ENCODE data around the gene TEAD4. TPM values are rescaled to one million over a fixed set of nuclear protein-coding genes. Genes with fewer than 3 reads are reported as not detected.

TEAD4 gene
- total RNA-seq, 4 donors from 2014 or later, result 28.5 to 50.9 (median 37.0) TPM

GRCh38 chr12:3030821-3031429 lies 71.7 kb downstream of the TEAD4 start:
- peaks cover 14 to 30% of the 10 kb centered on the region in 2 donors for H3K4me1 ChIP-seq
- H3K4me3 ChIP-seq (replicated peaks in 1 of 3), result no peak overlapping the region
- TF ChIP-seq POLR2A (IDR thresholded peaks at IDR 0.05), result no peak
- no peaks in the 10 kb centered on the region for H3K9me3 ChIP-seq
- no peaks in the 10 kb centered on the region for H3K27me3 ChIP-seq
- intact Hi-C loops (cut with DNase I), result loop anchor here (5.0 kb wide), 1 partner anchor 74 kb away; the partner anchor contains the start of gene TEAD4
- no peaks in the 10 kb centered on the region for H3K36me3 ChIP-seq
- DNase-seq, result no peak
- WGBS, 2 donors, result 88 to 89% methylated on average over 12 to 21 of the region's 21 CpGs
- H3K27ac ChIP-seq, result no peak overlapping the region

DNA sequence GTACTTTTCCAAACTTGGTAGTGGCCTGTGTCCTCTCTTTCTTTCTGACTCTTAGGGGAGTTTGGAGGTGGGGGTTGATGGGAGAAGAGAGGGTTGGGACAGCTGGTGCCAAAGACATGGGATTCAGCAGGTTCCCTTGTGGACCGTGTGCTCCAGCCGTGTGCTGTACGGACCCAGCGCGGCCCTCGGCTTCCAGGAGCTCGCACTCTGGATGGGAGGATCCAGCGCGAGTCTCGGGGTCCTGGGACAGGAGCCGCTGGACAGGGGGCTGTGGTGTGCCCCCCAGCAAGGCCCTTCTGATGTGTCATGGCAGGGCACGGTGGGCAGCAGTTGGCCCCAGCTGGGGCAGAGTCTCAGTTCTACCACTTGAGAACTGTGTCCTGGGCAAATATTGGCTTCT lies 73.0 kb downstream of the TEAD4 start:
- intact Hi-C loops (cut with DNase I), result loop anchor here (5.0 kb wide), 1 partner anchor 75 kb away; the partner anchor contains the start of gene TEAD4

DNA sequence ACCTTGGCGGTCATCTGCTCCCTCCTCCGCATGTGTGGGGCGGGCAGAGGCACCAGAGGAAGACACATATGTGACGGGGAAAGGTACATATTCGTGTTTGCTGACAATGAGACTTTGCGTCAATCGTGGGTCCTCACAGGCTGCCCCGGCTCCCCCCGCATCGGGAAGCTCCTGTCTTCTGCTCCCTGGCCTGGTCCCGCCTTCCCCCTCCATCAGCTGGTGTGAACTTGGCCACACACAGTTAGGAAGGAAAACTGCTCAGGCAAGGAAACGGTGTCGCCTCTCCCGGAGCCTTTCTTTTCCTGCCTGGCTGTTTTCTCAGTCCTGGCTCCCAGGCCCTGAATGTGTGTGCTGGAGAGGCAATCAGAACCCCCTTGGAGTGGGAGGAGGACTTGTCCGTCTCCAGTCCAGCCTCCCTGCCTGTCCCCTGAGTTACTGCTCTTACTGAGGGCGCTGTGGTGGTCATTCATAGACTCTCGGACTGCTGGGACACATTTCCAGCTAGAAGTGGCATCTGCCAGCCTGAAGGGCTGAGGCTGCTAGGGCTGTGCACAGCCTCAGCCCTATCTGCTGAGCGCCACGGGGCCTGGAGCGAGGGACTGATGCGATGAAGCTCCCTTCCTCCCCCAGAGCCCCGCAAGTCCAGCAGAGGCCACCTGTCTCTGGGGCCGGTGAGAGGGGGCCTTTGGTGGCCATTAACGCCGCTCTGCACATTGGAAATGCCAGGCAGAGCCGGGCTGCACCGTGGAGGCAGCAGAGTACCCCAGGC lies 73.8 kb downstream of the TEAD4 start:
- H3K27ac ChIP-seq, result peak overlapping the region; percentile 39 to 77 (median 51)
- peak; percentile 75 to 79 for DNase-seq
- intact Hi-C loops (cut with DNase I), result loop anchor here (5.0 kb wide), 1 partner anchor 76 kb away; the partner anchor contains the start of gene TEAD4
- TF ChIP-seq, protein P1, sequence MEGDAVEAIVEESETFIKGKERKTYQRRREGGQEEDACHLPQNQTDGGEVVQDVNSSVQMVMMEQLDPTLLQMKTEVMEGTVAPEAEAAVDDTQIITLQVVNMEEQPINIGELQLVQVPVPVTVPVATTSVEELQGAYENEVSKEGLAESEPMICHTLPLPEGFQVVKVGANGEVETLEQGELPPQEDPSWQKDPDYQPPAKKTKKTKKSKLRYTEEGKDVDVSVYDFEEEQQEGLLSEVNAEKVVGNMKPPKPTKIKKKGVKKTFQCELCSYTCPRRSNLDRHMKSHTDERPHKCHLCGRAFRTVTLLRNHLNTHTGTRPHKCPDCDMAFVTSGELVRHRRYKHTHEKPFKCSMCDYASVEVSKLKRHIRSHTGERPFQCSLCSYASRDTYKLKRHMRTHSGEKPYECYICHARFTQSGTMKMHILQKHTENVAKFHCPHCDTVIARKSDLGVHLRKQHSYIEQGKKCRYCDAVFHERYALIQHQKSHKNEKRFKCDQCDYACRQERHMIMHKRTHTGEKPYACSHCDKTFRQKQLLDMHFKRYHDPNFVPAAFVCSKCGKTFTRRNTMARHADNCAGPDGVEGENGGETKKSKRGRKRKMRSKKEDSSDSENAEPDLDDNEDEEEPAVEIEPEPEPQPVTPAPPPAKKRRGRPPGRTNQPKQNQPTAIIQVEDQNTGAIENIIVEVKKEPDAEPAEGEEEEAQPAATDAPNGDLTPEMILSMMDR (IDR thresholded peaks at IDR 0.05), result no peak
- no peak for TF ChIP-seq POLR2A (IDR thresholded peaks at IDR 0.05)
- H3K27me3 ChIP-seq, result no peaks in the 10 kb centered on the region
- no peaks in the 10 kb centered on the region for H3K9me3 ChIP-seq
- peaks cover 14 to 27% of the 10 kb centered on the region in 2 donors for H3K4me1 ChIP-seq
- no peak overlapping the region for H3K4me3 ChIP-seq (replicated peaks in 1 of 3)
- peaks cover 3 to 6% of the 10 kb centered on the region in 2 donors for H3K36me3 ChIP-seq
- WGBS, 2 donors, result 52 to 54% methylated on average over 22 of the region's 27 CpGs

More for the DNA sequence above, 73.0 kb downstream of the TEAD4 start:
- DNase-seq, result no peak
- H3K9me3 ChIP-seq, result no peaks in the 10 kb centered on the region
- no peaks in the 10 kb centered on the region for H3K27me3 ChIP-seq
- peaks cover 0 to 4% of the 10 kb centered on the region in 2 donors for H3K36me3 ChIP-seq
- TF ChIP-seq, protein P1 (IDR thresholded peaks at IDR 0.05), result no peak
- no peak for TF ChIP-seq POLR2A (IDR thresholded peaks at IDR 0.05)
- peak overlapping the region; percentile 39 to 77 (median 51) for H3K27ac ChIP-seq
- H3K4me1 ChIP-seq, result peaks cover 14 to 27% of the 10 kb centered on the region in 2 donors
- H3K4me3 ChIP-seq (replicated peaks in 1 of 3), result no peak overlapping the region
- WGBS, 2 donors, result 88 to 90% methylated on average over 10 to 11 of the region's 12 CpGs

DNA sequence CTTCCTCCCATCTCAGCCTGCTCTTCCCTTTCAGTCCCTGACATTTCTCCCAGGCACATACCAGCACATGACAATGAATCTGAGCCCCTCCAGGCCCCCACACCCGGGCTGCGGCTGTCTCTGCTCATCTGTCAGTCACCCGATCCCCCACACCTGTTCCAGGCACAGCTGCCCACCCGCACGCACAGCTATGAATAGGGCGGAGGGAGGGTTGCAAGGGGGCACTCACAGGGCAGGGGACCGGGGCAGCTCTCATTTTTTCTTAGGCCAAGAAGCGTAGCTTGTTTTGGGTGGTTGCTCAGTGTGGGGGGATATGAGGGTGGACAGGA lies 74.3 kb downstream of the TEAD4 start:
- Histone ChIP-seq H3K27ac (peak overlapping the region in 2 of 3 donors; percentile 51 to 77), H3K4me1 (peaks cover 14 to 27% of the 10 kb centered on the region in 2 donors), H3K36me3 (peaks cover 6 to 7% of the 10 kb centered on the region in 2 donors), H3K4me3 (replicated peaks in 1 of 3) (no peak overlapping the region), H3K9me3 (no peaks in the 10 kb centered on the region), H3K27me3 (no peaks in the 10 kb centered on the region)
- TF ChIP-seq POLR2A (IDR thresholded peaks at IDR 0.05), result no peak
- TF ChIP-seq, protein P1 (IDR thresholded peaks at IDR 0.05), result no peak
- DNase-seq, result no peak
- intact Hi-C loops (cut with DNase I), result loop anchor here (5.0 kb wide), 1 partner anchor 76 kb away; the partner anchor contains the start of gene TEAD4
- WGBS, 2 donors, result 89 to 91% methylated on average over 8 of the region's 8 CpGs

DNA sequence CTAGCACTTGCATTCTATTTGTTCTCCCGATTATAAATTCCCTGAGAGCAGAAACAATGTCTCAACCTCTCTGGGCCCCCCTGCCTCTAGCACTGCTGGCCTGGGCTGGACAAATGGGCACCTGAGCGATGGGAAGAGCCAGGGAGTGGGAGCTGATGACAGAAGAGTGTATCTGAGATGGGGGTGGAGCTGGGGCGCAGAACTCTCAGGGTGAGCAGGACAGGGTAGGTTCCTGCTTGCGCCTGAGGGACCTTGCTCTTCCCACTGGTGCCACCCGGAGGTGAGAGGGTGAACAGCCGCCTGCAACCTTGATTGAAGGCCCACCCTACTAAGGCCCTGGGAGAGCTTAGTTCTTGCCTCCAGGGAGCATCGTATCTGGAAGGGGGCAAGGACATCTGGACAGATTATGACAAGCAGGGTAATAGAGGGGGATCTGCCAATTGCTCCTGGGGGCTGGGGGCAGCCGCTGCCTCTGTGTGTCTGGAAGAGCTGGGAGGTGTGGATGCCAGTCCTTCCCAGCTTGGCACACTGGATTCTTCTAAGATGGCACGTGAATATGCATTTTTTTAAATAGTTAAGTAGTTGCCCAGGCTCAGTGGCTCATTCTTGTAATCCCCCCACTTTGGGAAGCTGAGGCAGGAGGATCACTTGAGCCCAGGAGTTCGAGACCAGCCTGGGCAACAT lies 75.0 kb downstream of the TEAD4 start:
- Histone ChIP-seq H3K4me3 (replicated peaks in 1 of 3) (no peak overlapping the region), H3K27ac (peak overlapping the region in 1 of 3 donors; percentile 77), H3K36me3 (peaks cover 6 to 7% of the 10 kb centered on the region in 2 donors), H3K9me3 (no peaks in the 10 kb centered on the region), H3K27me3 (no peaks in the 10 kb centered on the region), H3K4me1 (peaks cover 14 to 34% of the 10 kb centered on the region in 2 donors)
- no peak for TF ChIP-seq POLR2A (IDR thresholded peaks at IDR 0.05)
- TF ChIP-seq, protein P1 (IDR thresholded peaks at IDR 0.05), result peak; percentile 59 to 82 (median 73)
- intact Hi-C loops (cut with DNase I), result loop anchor here (5.0 kb wide), 1 partner anchor 77 kb away; the partner anchor contains the start of gene TEAD4
- WGBS, 2 donors, result 41 to 56% methylated on average over 9 to 10 of the region's 10 CpGs
- peak; percentile 77 to 79 for DNase-seq

Data from thyroid gland (tissue), 4 donors.